ENCODE data around the gene GNA15.

- TF ChIP-seq MYC (IDR thresholded peaks at IDR 0.05; ENCODE audit: low read depth, low read length) (no peak), CTCF (IDR thresholded peaks at IDR 0.05; ENCODE audit: extremely low read depth in 1 of 2, insufficient read depth in 1 of 2, low read depth in 1 of 2, low read length in 2 of 2) (no peak), POLR2AphosphoS5 (IDR thresholded peaks at IDR 0.05; ENCODE audit: insufficient read depth, low read depth, low read length) (no peak), FOS (IDR thresholded peaks at IDR 0.05; ENCODE audit: borderline replicate concordance, insufficient read depth, low read length) (no peak), MAX (IDR thresholded peaks at IDR 0.05; ENCODE audit: insufficient read depth, insufficient read length) (no peak), POLR2A (IDR thresholded peaks at IDR 0.05; ENCODE audit: low read depth, low read length) (no peak), EZH2 (IDR thresholded peaks at IDR 0.05; ENCODE audit: borderline replicate concordance, low read depth, low read length, severe bottlenecking) (no peak), GATA2 (IDR thresholded peaks at IDR 0.05; ENCODE audit: insufficient read depth, insufficient read length, low read depth, low read length) (no peak), JUN (IDR thresholded peaks at IDR 0.05; ENCODE audit: borderline replicate concordance, insufficient read depth, insufficient read length, low read depth) (no peak)
These were observed 51.2 kb downstream of the GNA15 start for GRCh38 chr19:3186891-3187661.

Data from endothelial cell of umbilical vein (primary cell).